Right cardiac atrium (tissue), 5 donors: ENCODE results near the gene ERGIC1. TPM values are rescaled to one million over a fixed set of nuclear protein-coding genes. Genes with fewer than 3 reads are reported as not detected.
"Not testable (repeated sequence)": the region's sequence is repeated elsewhere in the genome, so short reads cannot be mapped to it uniquely, and the experiment has no call there.

Source experiments
- ATAC-seq, 2 donors: fragments of 200-7000 bp; cut with Tn5 transposase; one replicate each; pipeline versions ENCODE4 v1.8.0 to v1.9.1; 2020; ENCODE audit warnings: moderate library complexity in 2 of 2, mild to moderate bottlenecking in 1 of 2
- DNase-seq, 3 donors: peaks; one replicate each; pipeline ENCODE4 v3.0.0-alpha.2; 2020
- H3K27ac ChIP-seq: one replicate; pipeline ENCODE4 v1.5.1; 2013; ENCODE audit warnings: mild to moderate bottlenecking, low read length, control low read depth, moderate library complexity
- H3K27me3 ChIP-seq: one replicate; pipeline ENCODE4 v1.6.1; 2013; ENCODE audit not compliant: control insufficient read depth, insufficient read depth
- H3K4me1 ChIP-seq: one replicate; pipeline ENCODE4 v1.6.1; 2013; ENCODE audit warnings: low read length; ENCODE audit not compliant: control insufficient read depth, insufficient read depth
- H3K4me3 ChIP-seq: one replicate; pipeline ENCODE4 v1.5.1; 2013; ENCODE audit warnings: low read length, control low read depth
- H3K9me3 ChIP-seq: one replicate; pipeline ENCODE4 v1.6.1; 2013; ENCODE audit warnings: low read length; ENCODE audit not compliant: control insufficient read depth
- WGBS: extraction: QIAGEN DNeasy Blood & Tissue Kit; methylation state at CpG from one replicate; pipeline ENCODE4 v1.1.7; 2013; 5-methylcytosine and 5-hydroxymethylcytosine counted together
- intact Hi-C, 4 donors: fragments of 100-400 bp; cut with DNase I; formaldehyde crosslinking; loops; one replicate each; pipeline versions ENCODE4 v1.11.0 to v1.14.0; 2022 to 2023
- polyA plus RNA-seq: library from polyadenylated mRNA; stranded (reverse); fragments of 200-250 nt; gene quantifications from one replicate; pipeline ENCODE4 v1.2.3, GENCODE V29; 2013
- total RNA-seq, 4 donors: library from RNA; stranded (reverse); fragmentation: NEBNext Ultra II Directional; extraction: Animal tissue kit (Norgen Biotek cat#: 25700); gene quantifications; one replicate each; pipeline ENCODE4 v1.2.1, GENCODE V29; 2021
- donor health status: healthy with polysubstance abuse.
- donor health status: DM: no; HTN: yes; CAD: no.
- donor health status: DM: no; HTN: no; CAD: no.
- donor health status: DM: no; HTN: yes; CAD: no; lungs with severe emphysema.
- donor health status: DM: yes; HTN: yes; CAD: no.

ERGIC1 gene
- total and polyA plus RNA-seq, 5 donors, result 73.1 to 96.8 (median 85.0) TPM

DNA sequence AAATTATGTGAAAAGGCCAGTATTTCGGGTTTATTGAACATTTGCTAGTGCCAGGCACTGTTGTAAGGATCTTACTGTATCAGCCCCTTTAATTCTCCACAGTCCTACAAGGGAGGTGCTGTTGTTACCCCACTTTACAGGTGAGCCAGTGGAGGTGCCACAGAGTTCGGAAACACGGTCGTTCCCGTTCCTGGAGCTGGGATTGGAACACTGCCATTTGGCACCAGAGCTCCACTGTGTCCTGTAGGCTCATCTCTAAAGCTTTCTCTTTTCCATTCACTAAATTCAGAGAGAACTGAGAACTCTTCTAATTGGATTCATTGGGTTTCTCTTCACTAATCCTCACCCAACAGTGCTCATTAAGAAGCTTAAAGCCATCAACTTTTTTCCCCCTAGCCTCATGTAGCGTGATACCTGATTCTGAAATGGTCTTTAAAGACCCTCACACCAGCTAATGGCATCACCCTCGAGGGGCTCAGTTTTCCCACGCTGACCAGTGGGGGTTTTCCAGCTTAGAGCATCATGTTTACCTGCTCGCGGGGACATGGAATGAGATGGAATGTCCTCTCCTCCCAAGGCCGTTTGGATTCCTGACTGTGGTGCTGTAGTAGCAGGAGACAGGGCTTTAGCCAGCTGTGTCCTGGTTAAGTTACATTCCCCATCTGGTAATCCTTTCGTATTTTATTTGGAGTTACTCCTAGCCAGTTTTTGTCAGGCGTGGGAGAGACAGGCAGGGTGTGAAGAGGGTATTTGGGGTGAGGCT lies 5.8 kb downstream of the ERGIC1 start:
- Histone ChIP-seq H3K27ac (peak overlapping the region; percentile 25), H3K27me3 (no peaks in the 10 kb centered on the region), H3K4me1 (peaks cover 7% of the 10 kb centered on the region), H3K4me3 (no peak overlapping the region), H3K9me3 (no peaks in the 10 kb centered on the region)
- no peak for DNase-seq
- intact Hi-C loops, result loop anchor here in 1 of 4 donors (10.0 kb wide), 1 partner anchor 65 kb away; the partner anchor contains the start of gene DUSP1
- peak; percentile 14 to 21 for ATAC-seq
- WGBS, result 43% methylated on average over 13 of the region's 13 CpGs

DNA sequence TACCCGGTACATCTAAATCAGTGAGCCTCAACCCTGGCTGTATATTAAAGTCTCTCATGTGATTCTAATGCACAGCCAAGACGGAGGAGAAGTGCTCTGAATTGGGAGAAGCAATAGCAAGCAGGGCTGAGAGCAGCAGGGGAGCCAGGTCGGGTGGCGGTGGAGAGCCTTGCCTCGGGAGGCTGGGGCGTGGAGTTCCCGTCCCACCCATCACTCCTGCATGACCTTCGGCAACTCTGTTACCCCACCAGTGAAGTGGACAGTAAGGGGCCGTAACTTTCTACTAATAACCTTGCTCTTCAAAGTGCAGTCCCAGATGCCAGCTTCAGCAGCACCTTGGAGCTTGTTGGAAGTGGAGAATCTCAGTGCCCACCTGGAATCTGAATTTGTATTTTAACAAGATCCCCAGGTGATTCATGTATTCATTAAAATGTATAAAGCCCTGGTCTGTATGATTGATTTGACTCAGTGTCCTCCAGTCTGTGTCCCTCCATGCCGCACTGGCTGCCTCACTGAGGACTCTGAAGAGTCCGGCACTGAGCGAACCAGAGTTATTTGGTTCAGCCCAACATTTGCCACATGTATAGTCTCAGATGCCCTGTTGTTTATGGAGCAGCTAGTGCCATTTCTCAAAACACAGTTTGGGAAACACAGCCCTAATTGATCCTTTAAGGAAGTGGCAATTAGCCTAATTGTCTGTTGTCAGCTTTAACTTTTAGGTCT lies 6.5 kb downstream of the ERGIC1 start:
- DNase-seq (no peak), ATAC-seq (peak; percentile 6 to 20)
- Histone ChIP-seq H3K27me3 (no peaks in the 10 kb centered on the region), H3K4me3 (no peak overlapping the region), H3K27ac (peak overlapping the region; percentile 19), H3K4me1 (peaks cover 4% of the 10 kb centered on the region), H3K9me3 (no peaks in the 10 kb centered on the region)
- WGBS, result 65% methylated on average over 12 of the region's 12 CpGs
- intact Hi-C loops, result no loop called here

DNA sequence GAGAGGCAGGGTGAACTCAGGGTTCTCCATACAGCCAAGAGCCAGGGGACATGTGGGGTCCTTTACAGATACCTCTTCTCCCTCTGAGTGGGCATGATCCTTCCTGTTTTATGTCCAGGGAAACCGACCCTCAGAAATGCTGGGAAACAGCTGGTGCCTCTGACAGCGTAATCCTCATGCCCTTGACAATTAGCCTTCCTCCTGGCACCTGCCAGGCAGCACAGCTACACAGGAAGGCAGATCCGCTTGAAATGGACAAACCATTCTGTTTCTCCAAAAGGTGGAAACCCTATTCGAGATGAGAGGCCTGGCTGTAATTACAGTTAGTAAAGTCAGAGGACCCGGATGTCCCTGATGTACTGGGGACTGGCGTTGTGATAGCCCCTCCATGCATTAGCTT lies 7.2 kb downstream of the ERGIC1 start:
- no peaks in the 10 kb centered on the region for H3K9me3 ChIP-seq
- no peaks in the 10 kb centered on the region for H3K27me3 ChIP-seq
- WGBS, result 66% methylated on average over 6 of the region's 6 CpGs
- no peak overlapping the region for H3K27ac ChIP-seq
- ATAC-seq (no peak), DNase-seq (no peak)
- no peak overlapping the region for H3K4me3 ChIP-seq
- H3K4me1 ChIP-seq, result peaks cover 4% of the 10 kb centered on the region
- intact Hi-C loops, result no loop called here

DNA sequence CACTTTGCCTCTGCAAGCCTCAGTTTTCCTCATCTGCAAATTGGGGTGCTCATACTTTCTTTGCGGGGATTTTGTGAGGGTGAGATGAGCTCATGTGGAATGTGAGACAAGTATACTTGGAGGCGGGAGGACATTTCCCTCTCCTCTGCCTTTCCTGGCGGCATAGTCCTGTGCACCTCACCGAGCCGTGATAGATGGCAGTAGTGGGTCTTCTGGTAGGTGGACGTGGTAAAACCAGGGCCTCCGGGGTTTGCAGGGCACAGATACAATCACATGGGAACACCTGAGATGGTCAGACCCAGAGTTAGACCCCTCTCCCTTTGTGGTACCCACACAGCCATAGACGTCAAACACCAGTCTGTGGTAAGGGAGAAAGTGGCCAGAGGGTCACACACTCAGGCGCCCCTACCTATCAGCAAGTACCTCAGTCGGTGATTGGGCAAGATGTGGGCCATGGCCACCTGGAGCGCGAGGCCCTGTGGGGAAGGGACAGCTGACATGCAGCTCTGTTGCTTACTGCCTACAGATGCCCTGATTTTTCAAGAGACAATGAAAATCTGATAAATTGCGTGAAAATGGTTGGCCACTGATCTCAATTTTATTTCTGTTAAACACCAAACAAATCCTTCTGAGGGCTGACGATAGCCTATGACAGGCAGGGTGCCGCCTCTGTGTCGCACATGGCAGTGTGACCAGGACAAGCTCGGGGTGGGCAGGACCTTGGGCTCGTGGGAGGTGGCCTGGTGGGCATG lies 9.9 kb downstream of the ERGIC1 start:
- Histone ChIP-seq H3K4me3 (no peak overlapping the region), H3K27me3 (no peaks in the 10 kb centered on the region), H3K9me3 (no peaks in the 10 kb centered on the region), H3K4me1 (peaks cover 4% of the 10 kb centered on the region), H3K27ac (no peak overlapping the region)
- no peak for DNase-seq
- intact Hi-C loops, result no loop called here
- WGBS, result 92% methylated on average over 18 of the region's 18 CpGs
- no peak for ATAC-seq

DNA sequence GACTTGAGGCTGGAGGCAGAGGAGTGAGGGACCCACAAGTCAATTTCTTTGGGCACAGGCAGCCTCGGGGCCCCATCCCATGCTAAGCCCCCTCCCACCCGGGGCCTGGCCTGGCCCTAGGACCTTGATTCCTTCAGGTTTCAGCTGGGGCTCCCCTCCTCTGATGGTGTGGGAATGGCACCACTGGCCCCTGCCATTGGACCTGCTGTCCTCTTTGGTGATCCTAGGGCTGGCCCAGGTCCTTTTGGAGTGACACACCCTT lies 10.5 kb downstream of the ERGIC1 start:
- H3K4me3 ChIP-seq, result no peak overlapping the region
- intact Hi-C loops, result no loop called here
- H3K27ac ChIP-seq, result no peak overlapping the region
- DNase-seq, result no peak
- ATAC-seq, result no peak
- 92% methylated on average over 2 of the region's 2 CpGs for WGBS
- H3K9me3 ChIP-seq, result no peaks in the 10 kb centered on the region
- H3K27me3 ChIP-seq, result no peaks in the 10 kb centered on the region
- H3K4me1 ChIP-seq, result peaks cover 4% of the 10 kb centered on the region

DNA sequence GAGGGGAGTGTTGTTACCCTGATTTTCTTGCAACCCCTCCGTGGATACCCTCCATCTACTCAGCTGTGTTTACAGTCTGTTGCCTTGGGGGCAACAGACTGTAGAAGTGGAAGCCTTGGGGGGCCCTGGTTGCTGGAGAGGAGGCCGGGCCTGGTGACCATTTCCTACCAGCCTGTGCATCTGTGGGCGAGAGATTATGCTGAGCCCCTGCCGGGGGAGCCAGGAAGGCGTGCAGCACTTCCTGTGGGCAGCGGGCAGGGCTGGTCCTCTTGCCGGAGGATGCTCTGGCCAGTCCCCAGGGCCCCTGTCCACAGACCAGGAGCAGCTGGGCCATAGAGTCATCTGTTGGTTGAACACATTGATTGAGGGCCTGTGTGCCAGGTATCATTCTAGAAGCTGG lies 11.1 kb downstream of the ERGIC1 start:
- no peak for ATAC-seq
- H3K9me3 ChIP-seq, result no peaks in the 10 kb centered on the region
- no peaks in the 10 kb centered on the region for H3K27me3 ChIP-seq
- H3K4me1 ChIP-seq, result peaks cover 4% of the 10 kb centered on the region
- H3K27ac ChIP-seq, result no peak overlapping the region
- no peak for DNase-seq
- WGBS, result 63% methylated on average over 7 of the region's 7 CpGs
- no peak overlapping the region for H3K4me3 ChIP-seq
- intact Hi-C loops, result no loop called here

DNA sequence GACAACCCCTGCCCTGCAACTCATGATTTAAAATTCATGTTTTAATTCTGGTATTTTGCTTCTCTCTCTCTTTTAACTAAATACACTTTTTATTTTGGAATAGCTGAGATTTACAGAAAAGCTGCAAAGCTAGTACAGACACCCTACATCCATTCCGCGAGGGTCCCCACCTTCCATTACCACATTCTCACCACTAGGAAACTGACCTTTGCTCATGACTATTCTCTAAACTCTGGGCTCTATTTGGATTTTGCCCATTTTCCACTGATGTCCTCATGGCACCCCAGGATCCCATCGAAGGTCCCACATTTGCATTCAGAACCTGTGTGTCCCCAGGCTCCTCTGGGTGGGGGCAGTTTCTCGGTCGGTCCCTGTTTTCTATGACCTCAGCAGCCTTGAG lies 11.5 kb downstream of the ERGIC1 start:
- no peak for ATAC-seq
- H3K9me3 ChIP-seq, result no peaks in the 10 kb centered on the region
- H3K4me3 ChIP-seq, result no peak overlapping the region
- H3K27me3 ChIP-seq, result no peaks in the 10 kb centered on the region
- peaks cover under 1% of the 10 kb centered on the region for H3K4me1 ChIP-seq
- no peak for DNase-seq
- no peak overlapping the region for H3K27ac ChIP-seq
- 88% methylated on average over 5 of the region's 5 CpGs for WGBS
- intact Hi-C loops, result no loop called here

DNA sequence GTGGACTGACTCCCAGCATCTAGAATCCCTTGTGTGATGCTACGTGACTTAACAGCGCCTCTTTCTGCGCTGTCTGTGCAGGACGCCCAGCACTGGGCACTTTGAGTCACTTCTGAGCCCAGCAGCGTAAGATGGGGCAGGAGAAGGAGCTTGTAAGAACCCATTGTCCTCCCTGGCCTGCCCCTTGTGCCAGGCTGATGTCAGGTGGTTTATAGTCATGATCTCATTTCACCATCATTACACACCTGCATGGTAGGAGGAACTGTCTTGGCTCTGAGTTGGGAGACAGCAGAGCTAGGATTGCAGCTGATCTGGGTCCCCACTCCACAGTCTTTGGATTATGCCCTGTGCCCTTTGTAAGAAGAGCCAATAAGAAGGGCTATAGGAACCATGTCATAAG lies 12.2 kb downstream of the ERGIC1 start:
- DNase-seq (no peak), ATAC-seq (no peak)
- Histone ChIP-seq H3K27ac (no peak overlapping the region), H3K4me3 (no peak overlapping the region), H3K4me1 (no peaks in the 10 kb centered on the region), H3K27me3 (no peaks in the 10 kb centered on the region), H3K9me3 (no peaks in the 10 kb centered on the region)
- intact Hi-C loops, result no loop called here
- WGBS, result 98% methylated on average over 5 of the region's 5 CpGs

DNA sequence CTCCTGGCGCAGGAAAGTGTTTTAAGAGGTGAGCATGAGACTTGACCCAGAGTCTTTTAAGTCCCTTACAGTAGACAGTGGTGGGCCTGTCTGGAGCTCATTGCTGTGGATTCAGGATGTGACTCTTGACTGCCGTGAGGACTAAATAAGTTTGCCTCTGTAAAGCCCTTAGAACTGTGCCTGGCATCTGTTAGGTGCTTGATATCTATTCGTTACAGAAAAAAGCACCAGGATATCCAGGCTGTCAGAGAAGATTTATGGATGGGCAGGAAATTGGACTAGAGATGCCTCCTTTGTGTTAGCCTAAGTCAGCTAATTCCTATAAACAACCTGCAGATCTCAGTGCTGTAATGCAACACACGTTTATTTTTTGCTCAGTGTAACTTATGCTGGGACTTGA lies 12.6 kb downstream of the ERGIC1 start:
- no peak overlapping the region for H3K4me3 ChIP-seq
- H3K27me3 ChIP-seq, result no peaks in the 10 kb centered on the region
- DNase-seq (no peak), ATAC-seq (no peak)
- 58% methylated on average over 4 of the region's 4 CpGs for WGBS
- intact Hi-C loops, result no loop called here
- H3K9me3 ChIP-seq, result no peaks in the 10 kb centered on the region
- H3K4me1 ChIP-seq, result no peaks in the 10 kb centered on the region
- no peak overlapping the region for H3K27ac ChIP-seq

DNA sequence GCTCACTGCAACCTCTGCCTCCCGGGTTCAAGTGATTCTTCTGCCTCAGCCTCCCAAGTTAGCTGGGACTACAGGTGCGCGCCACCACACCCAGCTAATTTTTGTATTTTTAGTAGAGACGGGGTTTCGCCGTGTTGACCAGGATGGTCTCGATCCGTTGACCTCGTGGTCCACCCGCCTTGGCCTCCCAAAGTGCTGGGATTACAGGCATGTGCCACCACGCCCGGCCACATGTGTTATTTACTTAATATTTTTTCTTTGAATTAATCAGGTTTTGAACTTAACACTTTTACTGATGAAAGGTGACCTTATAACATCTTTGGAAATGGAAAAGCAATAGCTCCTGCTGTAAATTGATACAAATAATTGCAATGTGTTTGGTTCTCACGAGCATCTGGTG lies 13.5 kb downstream of the ERGIC1 start:
- ATAC-seq, H3K27ac ChIP-seq, H3K4me1 ChIP-seq, intact Hi-C loops, H3K27me3 ChIP-seq, H3K9me3 ChIP-seq, H3K4me3 ChIP-seq, DNase-seq: not testable (repeated sequence)
- 92% methylated on average over 13 of the region's 13 CpGs for WGBS

DNA sequence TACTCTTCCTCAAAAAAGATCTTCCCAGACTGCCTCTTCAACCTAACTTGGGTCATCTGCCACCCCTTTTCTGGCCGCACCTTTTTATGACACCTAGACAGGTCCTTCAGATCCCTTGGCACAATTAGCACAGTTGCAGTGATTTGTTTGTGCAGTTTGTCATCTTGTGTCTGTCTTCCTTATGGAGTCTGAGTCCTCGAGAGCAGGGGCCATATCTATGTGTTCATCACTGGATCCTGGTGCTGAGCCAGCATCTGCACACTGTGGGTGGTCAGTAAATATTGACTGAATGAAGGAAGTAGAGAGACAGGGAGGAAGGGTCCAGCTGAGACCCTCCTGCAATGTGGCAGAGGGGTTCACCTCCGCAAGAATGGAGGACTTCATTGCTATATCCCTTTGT lies 14.4 kb downstream of the ERGIC1 start:
- DNase-seq, result no peak
- Histone ChIP-seq H3K27ac (no peak overlapping the region), H3K4me3 (no peak overlapping the region), H3K9me3 (no peaks in the 10 kb centered on the region), H3K4me1 (peaks cover 5% of the 10 kb centered on the region), H3K27me3 (no peaks in the 10 kb centered on the region)
- ATAC-seq, result no peak
- 76% methylated on average over 3 of the region's 3 CpGs for WGBS
- intact Hi-C loops, result no loop called here
